ENCODE measurements around the gene PITRM1.

The PITRM1 gene

GRCh38 chr10:3145366-3145765 lies 27.2 kb downstream of the PITRM1 start:
- no peak for TF ChIP-seq CTCF (IDR thresholded peaks at IDR 0.05; ENCODE audit: control extremely low read depth, extremely low read depth, low read depth, missing control alignments)
- DNase-seq (ENCODE audit: extremely low spot score): no peak
- ChIA-PET POLR2A (no interaction called here), CTCF (no interaction called here)

DNA sequence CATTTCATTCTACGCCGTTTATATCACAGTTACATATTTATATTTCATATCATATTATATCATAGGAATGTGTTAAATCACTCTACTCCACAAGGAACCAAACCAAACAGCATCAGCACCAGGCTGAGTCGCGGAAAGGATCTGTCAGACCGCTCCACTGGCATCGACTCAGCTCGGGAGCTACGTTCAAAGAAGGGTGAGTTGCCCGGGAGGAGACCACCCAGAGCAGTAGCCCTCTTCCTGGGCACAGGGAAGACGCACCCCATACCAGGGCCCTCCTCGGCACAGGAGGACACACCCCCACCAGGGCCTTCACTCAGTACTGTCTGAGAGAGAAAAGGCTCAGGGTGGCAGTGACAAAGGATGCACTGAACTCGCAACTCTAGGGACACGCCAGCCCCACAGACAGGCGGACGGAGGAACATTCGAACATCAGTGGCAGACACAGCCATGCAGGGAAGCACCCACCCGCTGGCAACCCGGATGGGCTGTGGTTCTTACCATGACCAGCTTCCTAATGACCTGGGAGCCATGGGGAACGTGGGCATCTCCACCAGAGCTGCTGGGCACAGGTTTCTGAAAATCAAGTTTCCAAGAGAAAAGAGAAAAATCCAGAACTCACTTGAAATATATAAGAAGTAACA lies 28.7 kb downstream of the PITRM1 start:
- POLR2A ChIA-PET: no interaction called here
- DNase-seq (ENCODE audit: extremely low spot score): no peak
- CTCF ChIA-PET: interaction anchor here (1.1 kb wide), 2 partner anchors 11 to 22 kb away, joined by 3 read pairs; no protein-coding TSS in a partner anchor
- no peak for TF ChIP-seq CTCF (IDR thresholded peaks at IDR 0.05; ENCODE audit: control extremely low read depth, extremely low read depth, low read depth, missing control alignments)

- POLR2A ChIA-PET: no interaction called here
- CTCF ChIA-PET: interaction anchor here (1.1 kb wide), 1 partner anchor 21 kb away, joined by 3 read pairs; no protein-coding TSS in a partner anchor
Measured at GRCh38 chr10:3143366-3143765, 29.2 kb downstream of the PITRM1 start.

DNA sequence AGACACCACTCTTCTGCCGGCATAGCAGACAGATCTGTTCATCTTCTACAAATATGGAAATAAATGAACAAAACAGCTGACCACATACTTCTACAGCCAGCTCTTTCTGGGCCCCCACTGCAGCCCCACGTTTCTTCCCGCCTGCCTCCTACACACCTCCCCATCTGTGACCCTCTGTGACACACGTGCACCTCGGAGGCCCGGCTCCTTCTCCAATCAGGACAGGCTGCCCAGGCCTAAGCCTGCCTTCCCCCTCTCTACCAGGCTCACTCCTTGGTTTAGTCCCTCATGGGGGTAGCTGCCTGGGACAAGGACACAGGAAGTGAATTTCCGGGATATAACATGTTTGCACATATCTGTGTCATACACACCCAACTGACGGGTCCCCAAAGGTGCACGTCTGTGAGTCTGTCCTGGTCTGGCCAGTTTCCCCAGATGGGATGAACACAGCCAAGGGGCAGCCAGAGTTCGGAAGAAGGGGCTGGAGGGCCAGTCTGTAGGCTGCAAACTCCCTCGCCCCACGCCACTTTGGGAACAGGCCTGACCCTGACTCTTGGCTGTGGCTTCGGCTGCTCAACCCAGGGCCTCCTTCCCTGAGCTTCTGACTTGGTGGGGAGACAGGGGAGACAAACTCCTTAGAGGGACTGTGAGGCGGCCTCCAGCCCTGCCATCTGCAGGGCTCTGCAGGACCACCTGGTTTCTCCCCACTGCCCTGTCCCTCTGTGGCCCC lies 30.3 kb downstream of the PITRM1 start:
- CTCF ChIA-PET: no interaction called here
- DNase-seq (ENCODE audit: extremely low spot score): no peak
- POLR2A ChIA-PET: interaction anchor here (0.6 kb wide), 1 partner anchor 41 kb away, joined by 11 read pairs; no protein-coding TSS in a partner anchor
- TF ChIP-seq CTCF (IDR thresholded peaks at IDR 0.05; ENCODE audit: control extremely low read depth, extremely low read depth, low read depth, missing control alignments): no peak

More at GRCh38 chr10:3143366-3143765, 29.2 kb downstream of the PITRM1 start:
- no peak for TF ChIP-seq CTCF (IDR thresholded peaks at IDR 0.05; ENCODE audit: control extremely low read depth, extremely low read depth, low read depth, missing control alignments)
- DNase-seq (ENCODE audit: extremely low spot score): no peak

- ChIA-PET POLR2A (interaction anchor here (0.6 kb wide), 1 partner anchor 41 kb away, joined by 11 read pairs; no protein-coding TSS in a partner anchor), CTCF (no interaction called here)
- no peak for DNase-seq (ENCODE audit: extremely low spot score)
- no peak for TF ChIP-seq CTCF (IDR thresholded peaks at IDR 0.05; ENCODE audit: control extremely low read depth, extremely low read depth, low read depth, missing control alignments)
Measured at GRCh38 chr10:3141351-3142005, 31.1 kb downstream of the PITRM1 start.

- ChIA-PET POLR2A (no interaction called here), CTCF (interaction anchor here (1.2 kb wide), 1 partner anchor 17 kb away, joined by 3 read pairs; no protein-coding TSS in a partner anchor)
- no peak for DNase-seq (ENCODE audit: extremely low spot score)
- no peak for TF ChIP-seq CTCF (IDR thresholded peaks at IDR 0.05; ENCODE audit: control extremely low read depth, extremely low read depth, low read depth, missing control alignments)
Measured at GRCh38 chr10:3140280-3140679, 32.3 kb downstream of the PITRM1 start.

Measured in GM10248 (cell line).